GM12878 (cell line): ENCODE measurements around the gene KCNH5.

Experiments used
- ATF7 ChIP-seq: fragments of 450-650 bp; IDR thresholded peaks from 2 replicates; pipeline ENCODE4 v1.6.1; 2016; ENCODE audit warnings: low read depth, mild to moderate bottlenecking
- JUNB ChIP-seq: IDR thresholded peaks from 2 replicates; pipeline ENCODE4 v1.6.1; 2016; ENCODE audit warnings: antibody characterized with exemption, mild to moderate bottlenecking
- MXI1 ChIP-seq: fragments of 150-350 bp; IDR thresholded peaks from 2 replicates; pipeline ENCODE4 v1.6.1; 2011; ENCODE audit warnings: low read depth, mild to moderate bottlenecking, inconsistent platforms, low read length, improper control_type of control experiment
- POLR2A ChIP-seq: IDR thresholded peaks from 2 replicates; pipeline ENCODE4 v1.6.1; 2011; ENCODE audit warnings: low read depth, mild to moderate bottlenecking, low read length
- TF ChIP-seq, protein P1 (sequence below): fragments of 450-650 bp; conservative IDR thresholded peaks from 2 replicates; pipeline ENCODE4 v1.6.1; 2017; ENCODE audit warnings: mild to moderate bottlenecking, moderate library complexity

DNA sequence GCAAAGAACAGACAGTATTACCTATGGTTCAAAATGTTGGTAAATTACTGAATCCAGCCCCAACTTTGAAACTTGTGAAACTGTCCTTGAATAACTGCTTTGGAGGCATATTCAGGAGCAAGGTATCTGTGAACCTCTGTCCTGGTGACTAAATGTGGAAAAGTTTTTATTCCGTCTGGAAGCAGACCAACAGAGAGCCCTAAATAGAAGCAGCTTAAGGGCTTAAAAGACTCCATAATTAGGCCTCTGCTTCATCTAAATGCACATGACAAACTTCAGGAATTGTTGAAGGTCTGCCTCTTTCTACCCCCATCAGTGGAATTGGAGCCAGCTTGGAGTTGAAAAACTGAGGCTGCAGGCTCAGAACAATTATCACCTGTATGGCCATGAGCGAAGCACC is 276.5 kb downstream of the KCNH5 start:
- TF ChIP-seq, protein P1, sequence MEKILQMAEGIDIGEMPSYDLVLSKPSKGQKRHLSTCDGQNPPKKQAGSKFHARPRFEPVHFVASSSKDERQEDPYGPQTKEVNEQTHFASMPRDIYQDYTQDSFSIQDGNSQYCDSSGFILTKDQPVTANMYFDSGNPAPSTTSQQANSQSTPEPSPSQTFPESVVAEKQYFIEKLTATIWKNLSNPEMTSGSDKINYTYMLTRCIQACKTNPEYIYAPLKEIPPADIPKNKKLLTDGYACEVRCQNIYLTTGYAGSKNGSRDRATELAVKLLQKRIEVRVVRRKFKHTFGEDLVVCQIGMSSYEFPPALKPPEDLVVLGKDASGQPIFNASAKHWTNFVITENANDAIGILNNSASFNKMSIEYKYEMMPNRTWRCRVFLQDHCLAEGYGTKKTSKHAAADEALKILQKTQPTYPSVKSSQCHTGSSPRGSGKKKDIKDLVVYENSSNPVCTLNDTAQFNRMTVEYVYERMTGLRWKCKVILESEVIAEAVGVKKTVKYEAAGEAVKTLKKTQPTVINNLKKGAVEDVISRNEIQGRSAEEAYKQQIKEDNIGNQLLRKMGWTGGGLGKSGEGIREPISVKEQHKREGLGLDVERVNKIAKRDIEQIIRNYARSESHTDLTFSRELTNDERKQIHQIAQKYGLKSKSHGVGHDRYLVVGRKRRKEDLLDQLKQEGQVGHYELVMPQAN: no peak
- TF ChIP-seq POLR2A (no peak), MXI1 (no peak), ATF7 (no peak), JUNB (no peak)
